B cell (primary cell): ENCODE results near the gene TACR3.

Source experiments
- CTCF ChIP-seq: fragments of 200-600 bp; IDR thresholded peaks from one replicate; pipeline ENCODE4 v1.8.0; 2022; ENCODE audit warnings: antibody characterized with exemption, mild to moderate bottlenecking
- EZH2 ChIP-seq: IDR thresholded peaks from 2 replicates; pipeline ENCODE4 v1.6.1; 2012; ENCODE audit warnings: borderline replicate concordance, low read depth, mild to moderate bottlenecking, moderate library complexity, low read length; ENCODE audit not compliant: insufficient read depth, poor library complexity, severe bottlenecking

- TF ChIP-seq CTCF (no peak), EZH2 (no peak)
Measured at GRCh38 chr4:103719105-103719829, 518 bp downstream of the TACR3 start.
